B cell (primary cell): ENCODE data around the gene ABHD2. TPM values are rescaled to one million over a fixed set of nuclear protein-coding genes. Genes with fewer than 3 reads are reported as not detected.

Experiments
- ATAC-seq: fragments of 200-7000 bp; cut with Tn5 transposase; one replicate; pipeline ENCODE4 v1.10.0; 2021; ENCODE audit warnings: low read depth, mild to moderate bottlenecking, moderate number of reproducible peaks, moderate library complexity
- CTCF ChIA-PET: fragments of 350-600 bp; sonication (Branson Sonifier 250); formaldehyde crosslinking; loops from one replicate; lab custom pipeline; 2021; ENCODE audit warnings: antibody characterized with exemption, inconsistent platforms; lab: Charles Lee
- POLR2A ChIA-PET: fragments of 350-600 bp; sonication (Branson Sonifier 250); formaldehyde crosslinking; loops from one replicate; lab custom pipeline; 2021; ENCODE audit warnings: antibody characterized with exemption; lab: Charles Lee
- DNase-seq: peaks from one replicate; pipeline ENCODE4 v3.0.0; 2013
- H2AFZ ChIP-seq: 2 replicates; pipeline ENCODE4 v1.6.1; 2012; ENCODE audit warnings: mild to moderate bottlenecking, low read depth, low read length; ENCODE audit not compliant: insufficient read depth, poor library complexity, severe bottlenecking
- H3K27ac ChIP-seq, 2 donors: 1 replicate in 1 of 2; 2 replicates in 1 of 2; pipeline ENCODE4 v1.5.1; 2012 to 2013; ENCODE audit warnings: low read length in 2 of 2, mild to moderate bottlenecking in 2 of 2, moderate library complexity in 1 of 2
- H3K27me3 ChIP-seq, 4 experiments: fragments of 200-600 bp in 1 of 4; sonication (generic) in 1 of 4; replicated peaks in 1 of 4; 1 replicate in 2 of 4; 2 replicates in 2 of 4; pipeline versions ENCODE4 v1.6.1 to v1.7.0; 2013 to 2016; ENCODE audit warnings: low read length in 3 of 4, mild to moderate bottlenecking in 2 of 4, mixed read lengths in 1 of 4, moderate library complexity in 1 of 4; ENCODE audit not compliant: insufficient read depth in 4 of 4, control insufficient read depth in 3 of 4; ENCODE audit errors: control extremely low read depth in 1 of 4
- H3K36me3 ChIP-seq, 2 experiments: replicated peaks in 1 of 2; 1 replicate in 1 of 2; 2 replicates in 1 of 2; pipeline versions ENCODE4 v1.6.1 to v1.7.1; 2013; ENCODE audit warnings: low read length in 1 of 2; ENCODE audit not compliant: insufficient read depth in 2 of 2, control insufficient read depth in 1 of 2; ENCODE audit errors: control extremely low read depth in 1 of 2, extremely low read depth in 1 of 2
- H3K4me1 ChIP-seq, 2 donors: fragments of 200-600 bp in 1 of 2; sonication (generic) in 1 of 2; 1 replicate in 1 of 2; 2 replicates in 1 of 2; pipeline versions ENCODE4 v1.5.1 to v1.6.1; 2013 to 2017; ENCODE audit warnings: low read length in 2 of 2; ENCODE audit not compliant: control insufficient read depth in 2 of 2, insufficient read depth in 2 of 2
- H3K4me2 ChIP-seq: replicated peaks from 2 replicates; pipeline ENCODE3; 2012; ENCODE audit warnings: mild to moderate bottlenecking, low read depth, low read length; ENCODE audit not compliant: poor library complexity, severe bottlenecking
- H3K4me3 ChIP-seq, 5 experiments: fragments of 200-600 bp in 1 of 5; sonication (generic) in 1 of 5; 1 replicate in 3 of 5; 2 replicates in 2 of 5; pipeline versions ENCODE4 v1.5.1 to v1.7.0; 2011 to 2016; ENCODE audit warnings: low read length in 4 of 5, mild to moderate bottlenecking in 4 of 5, low read depth in 2 of 5, control low read depth in 1 of 5, moderate library complexity in 1 of 5; ENCODE audit not compliant: insufficient read depth in 1 of 5; ENCODE audit errors: control extremely low read depth in 1 of 5, extremely low read depth in 1 of 5
- H3K79me2 ChIP-seq: fragments of 200-600 bp; sonication (generic); one replicate; pipeline ENCODE4 v1.6.0; 2016; ENCODE audit warnings: low read length; ENCODE audit not compliant: control insufficient read depth, insufficient read depth
- H3K9ac ChIP-seq: fragments of 200-600 bp; sonication (generic); 2 replicates; pipeline ENCODE4 v1.6.1; 2017; ENCODE audit warnings: mild to moderate bottlenecking, low read length, moderate library complexity
- H3K9me3 ChIP-seq, 3 donors: one replicate each; pipeline versions ENCODE4 v1.6.1 to v1.7.1; 2013; ENCODE audit warnings: low read length in 2 of 3; ENCODE audit not compliant: control insufficient read depth in 2 of 3, insufficient read depth in 1 of 3; ENCODE audit errors: control extremely low read depth in 1 of 3
- H4K20me1 ChIP-seq: 2 replicates; pipeline ENCODE4 v1.6.0; 2012; ENCODE audit warnings: mild to moderate bottlenecking, low read length; ENCODE audit not compliant: insufficient read depth, control insufficient read depth, poor library complexity, severe bottlenecking
- H3K27ac Mint-ChIP-seq: one replicate; pipeline ENCODE4 v1.8.0; 2021; ENCODE audit warnings: mixed read lengths
- H3K27me3 Mint-ChIP-seq: one replicate; pipeline ENCODE4 v1.8.0; 2021; ENCODE audit warnings: mixed read lengths
- H3K4me1 Mint-ChIP-seq: one replicate; pipeline ENCODE4 v1.8.0; 2021; ENCODE audit warnings: mixed read lengths
- H3K4me3 Mint-ChIP-seq: one replicate; pipeline ENCODE4 v1.8.0; 2021; ENCODE audit warnings: mixed read lengths
- H3K9me3 Mint-ChIP-seq: one replicate; pipeline ENCODE4 v1.8.0; 2022; ENCODE audit warnings: mixed read lengths; ENCODE audit not compliant: insufficient read depth
- CTCF ChIP-seq: fragments of 200-600 bp; IDR thresholded peaks from one replicate; pipeline ENCODE4 v1.8.0; 2022; ENCODE audit warnings: antibody characterized with exemption, mild to moderate bottlenecking
- EZH2 ChIP-seq: IDR thresholded peaks from 2 replicates; pipeline ENCODE4 v1.6.1; 2012; ENCODE audit warnings: borderline replicate concordance, low read depth, mild to moderate bottlenecking, moderate library complexity, low read length; ENCODE audit not compliant: insufficient read depth, poor library complexity, severe bottlenecking
- WGBS: methylation state at CpG from one replicate; pipeline ENCODE4 v1.1.5; 2013; ENCODE audit warnings: missing lambda C conversion rate; ENCODE audit not compliant: insufficient coverage; 5-methylcytosine and 5-hydroxymethylcytosine counted together
- intact Hi-C: fragments of 100-400 bp; cut with micrococcal nuclease; formaldehyde crosslinking; loops from one replicate; pipeline ENCODE4 v1.10.0; 2022
- polyA plus RNA-seq: library from polyadenylated mRNA; depleted of rRNA; stranded (reverse); fragments of >200 nt; gene quantifications from 2 replicates; pipeline ENCODE4 v1.2.3, GENCODE V29; 2012
- total RNA-seq, 2 donors: library from RNA; stranded (reverse); fragments of 120-200 nt in 1 of 2; gene quantifications; 1 replicate in 1 of 2; 2 replicates in 1 of 2; pipeline versions ENCODE4 v1.2.3 to v1.2.4, GENCODE V29; 2013 to 2022

The ABHD2 gene
- total and polyA plus RNA-seq, 2 donors (not counting 1 experiment from before 2014, with no cell fraction given) = 7.1 to 45.8 TPM

- Histone ChIP-seq H3K4me2 (no peak overlapping the region), H3K79me2 (peaks cover 6% of the 10 kb centered on the region)
These were observed 23.1 kb downstream of the ABHD2 start for GRCh38 chr15:89111352-89111751.

DNA sequence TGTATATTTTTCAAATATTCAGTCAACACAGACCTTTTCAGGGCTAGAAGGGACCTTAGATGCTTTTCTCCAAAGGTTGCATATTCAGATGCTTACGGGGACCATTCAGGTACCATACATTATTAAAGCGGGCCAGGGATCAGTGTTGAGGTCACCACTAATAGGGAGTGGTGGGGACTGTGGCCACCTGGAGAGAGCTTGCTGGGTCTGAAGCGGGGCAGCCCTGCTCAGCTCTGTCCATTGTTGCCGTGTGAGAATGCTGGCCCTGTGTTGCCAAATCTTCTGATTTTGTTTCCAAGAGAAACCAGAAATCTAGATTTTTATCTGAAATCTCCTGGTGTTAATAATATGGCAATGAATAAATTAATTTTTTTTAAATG is 23.7 kb downstream of the ABHD2 start:
- Histone ChIP-seq H3K27me3 (no peaks in the 10 kb centered on the region), H3K9me3 (no peaks in the 10 kb centered on the region), H3K79me2 (peaks cover 6% of the 10 kb centered on the region), H2AFZ (no peak overlapping the region), H3K4me3 (no peak overlapping the region), H3K27ac (no peak overlapping the region), H3K4me2 (no peak overlapping the region), H3K9ac (no peak overlapping the region), H4K20me1 (no peaks in the 10 kb centered on the region), H3K36me3 (peaks cover 0 to 19% of the 10 kb centered on the region in 2 experiments), H3K4me1 (no peaks in the 10 kb centered on the region)
- WGBS = 100% methylated on average over 3 of the region's 4 CpGs
- DNase-seq (no peak), ATAC-seq (no peak)
- intact Hi-C loops = no loop called here
- POLR2A ChIA-PET = no interaction called here
- CTCF ChIA-PET = interaction anchor here (0.6 to 6.3 kb wide), 2 partner anchors 16 to 95 kb away, joined by 4 to 30 read pairs; no protein-coding TSS in a partner anchor
- no peak for TF ChIP-seq EZH2
- TF ChIP-seq CTCF = no peak
- Mint-ChIP-seq H3K9me3 (no peaks in the 10 kb centered on the region), H3K27ac (no peak overlapping the region), H3K27me3 (no peaks in the 10 kb centered on the region), H3K4me1 (peaks cover 4% of the 10 kb centered on the region), H3K4me3 (no peak overlapping the region)

More at GRCh38 chr15:89111352-89111751, 23.1 kb downstream of the ABHD2 start:
- no peak for ATAC-seq
- TF ChIP-seq CTCF (no peak), EZH2 (no peak)
- intact Hi-C loops = no loop called here
- peaks cover 0 to 13% of the 10 kb centered on the region in 2 experiments for H3K36me3 ChIP-seq
- no peaks in the 10 kb centered on the region for H3K27me3 ChIP-seq
- POLR2A ChIA-PET = no interaction called here
- Mint-ChIP-seq H3K27ac (no peak overlapping the region), H3K27me3 (no peaks in the 10 kb centered on the region), H3K9me3 (no peaks in the 10 kb centered on the region), H3K4me3 (no peak overlapping the region), H3K4me1 (peaks cover 4% of the 10 kb centered on the region)
- no peak overlapping the region for H3K4me3 ChIP-seq
- no peaks in the 10 kb centered on the region for H4K20me1 ChIP-seq
- no peak overlapping the region for H3K9ac ChIP-seq
- H3K27ac ChIP-seq = no peak overlapping the region
- H3K9me3 ChIP-seq = no peaks in the 10 kb centered on the region
- no peak overlapping the region for H2AFZ ChIP-seq
- H3K4me1 ChIP-seq = no peaks in the 10 kb centered on the region
- no peak for DNase-seq
- CTCF ChIA-PET = interaction anchor here (6.3 kb wide), 1 partner anchor 17 kb away, joined by 30 read pairs; no protein-coding TSS in a partner anchor
